ENCODE measurements around the gene FAM83D. TPM values are rescaled to one million over a fixed set of nuclear protein-coding genes. Genes with fewer than 3 reads are reported as not detected.

Gene FAM83D
- total RNA-seq, 1 experiment from 2014 or later: 48.1 TPM

GRCh38 chr20:38985603-38986170 lies 59.5 kb downstream of the FAM83D start:
- no peak for DNase-seq
- H3K36me3 Mint-ChIP-seq (ENCODE audit: insufficient read depth in 1 of 3, low read depth in 3 of 3): peaks cover 12 to 27% (median 22%) of the 10 kb centered on the region in 3 experiments
- no peak overlapping the region for H3K4me3 Mint-ChIP-seq
- Histone ChIP-seq H2BK12ac (ENCODE audit: insufficient read length, low read depth, low read length) (no peak overlapping the region), H4K5ac (ENCODE audit: insufficient read length, low read depth, low read length) (no peak overlapping the region), H3K14ac (ENCODE audit: insufficient read depth, low read length) (no peak overlapping the region), H2BK15ac (ENCODE audit: low read depth, low read length) (no peak overlapping the region), H3K79me2 (ENCODE audit: insufficient read depth, low read length) (no peaks in the 10 kb centered on the region), H3K9ac (ENCODE audit: extremely low read depth, insufficient read length, low read length) (no peak overlapping the region), H2BK5ac (ENCODE audit: insufficient read length, low read length) (no peak overlapping the region), H3K4ac (ENCODE audit: low read depth, low read length) (no peak overlapping the region), H3K23me2 (ENCODE audit: insufficient read length, low read depth, low read length, poor library complexity, severe bottlenecking) (no peaks in the 10 kb centered on the region), H3T11ph (ENCODE audit: low read length) (no peak overlapping the region), H4K8ac (replicated peaks; ENCODE audit: insufficient read length, low read depth, low read length) (no peak overlapping the region), H4K20me1 (ENCODE audit: control insufficient read depth, insufficient read depth, insufficient read length) (no peaks in the 10 kb centered on the region), H4K91ac (ENCODE audit: insufficient read length, low read depth, low read length) (no peak overlapping the region), H2BK120ac (ENCODE audit: low read depth, low read length, poor library complexity, severe bottlenecking) (no peak overlapping the region), H2AFZ (ENCODE audit: low read length) (no peak overlapping the region), H3K4me2 (ENCODE audit: insufficient read depth, insufficient read length, low read length) (no peak overlapping the region), H3K9me3 (ENCODE audit: control insufficient read depth, low read depth, low read length) (no peaks in the 10 kb centered on the region), H2AK5ac (ENCODE audit: insufficient read length, low read length) (no peak overlapping the region), H2BK20ac (ENCODE audit: low read depth, low read length, poor library complexity, severe bottlenecking) (no peak overlapping the region), H3K56ac (ENCODE audit: insufficient read length, low read depth, low read length) (no peak overlapping the region), H3K27ac (ENCODE audit: insufficient read length, low read depth, low read length) (no peak overlapping the region), H3K79me1 (ENCODE audit: insufficient read depth, low read depth, low read length, poor library complexity, severe bottlenecking) (no peaks in the 10 kb centered on the region), H3K4me1 (ENCODE audit: insufficient read depth, low read length) (no peaks in the 10 kb centered on the region; the same call in 1 of the 2 replicates), H3K18ac (ENCODE audit: insufficient read length, low read depth, low read length) (no peak overlapping the region), H3K27me3 (ENCODE audit: insufficient read depth, low read length) (no peaks in the 10 kb centered on the region), H3K23ac (ENCODE audit: insufficient read length, low read depth, low read length) (no peak overlapping the region)
- H3K27me3 Mint-ChIP-seq (ENCODE audit: low read depth): no peaks in the 10 kb centered on the region
- WGBS (ENCODE audit: extremely low coverage, insufficient read length, low lambda C conversion rate): no CpG with 5 or more reads among the region's 1 CpG
- no peaks in the 10 kb centered on the region for H3K9me3 Mint-ChIP-seq
- H3K27ac Mint-ChIP-seq: peak overlapping the region in 1 of 3 experiments; percentile 71; a peak in 1 of 7 replicates
- H3K4me1 Mint-ChIP-seq: peaks cover 13 to 17% of the 10 kb centered on the region in 2 experiments
- TF ChIP-seq CTCF (conservative IDR thresholded peaks at IDR 0.05): no peak
